HG03039 (cell line): ENCODE results near the gene AVP.
"Not testable (repeated sequence)": the region's sequence is repeated elsewhere in the genome, so short reads cannot be mapped to it uniquely, and the experiment has no call there.

ENCODE experiments used
- ATAC-seq: cut with Tn5 transposase; IDR thresholded peaks from one replicate; pipeline ENCODE4 v1.9.1; 2021; ENCODE audit warnings: mild to moderate bottlenecking, moderate library complexity; ENCODE audit not compliant: unreplicated experiment

Gene AVP, protein sequence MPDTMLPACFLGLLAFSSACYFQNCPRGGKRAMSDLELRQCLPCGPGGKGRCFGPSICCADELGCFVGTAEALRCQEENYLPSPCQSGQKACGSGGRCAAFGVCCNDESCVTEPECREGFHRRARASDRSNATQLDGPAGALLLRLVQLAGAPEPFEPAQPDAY

DNA sequence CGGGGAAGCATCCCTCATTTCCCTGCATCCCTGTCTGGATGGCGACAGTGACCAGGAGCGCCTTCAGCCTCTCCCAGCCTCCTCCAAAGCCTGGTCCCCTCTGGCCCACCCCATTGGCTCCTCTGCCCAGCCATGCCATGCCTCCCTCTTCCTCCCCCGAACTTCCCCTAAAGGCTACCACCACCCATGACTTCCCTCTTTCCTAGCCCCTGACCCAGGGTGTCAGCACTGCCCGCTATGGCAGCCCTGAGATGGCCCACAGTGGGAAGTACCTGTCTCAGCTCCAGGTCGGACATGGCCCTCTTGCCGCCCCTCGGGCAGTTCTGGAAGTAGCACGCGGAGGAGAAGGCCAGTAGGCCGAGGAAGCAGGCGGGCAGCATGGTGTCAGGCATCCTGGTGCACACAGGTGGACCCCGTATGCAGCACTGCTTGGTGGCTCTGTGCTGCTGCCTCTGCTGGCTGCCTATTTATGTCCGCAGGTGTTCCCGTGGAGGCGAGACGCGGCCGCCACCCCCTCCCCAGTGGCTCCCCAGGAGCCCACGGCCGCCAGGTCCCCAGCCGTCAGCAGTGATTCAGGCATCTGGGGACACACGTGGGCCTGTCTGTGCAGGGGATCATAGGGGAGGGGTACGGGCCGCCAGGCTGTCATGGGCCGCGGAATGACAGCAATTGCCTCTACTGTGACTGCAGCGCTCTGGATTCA is at the start of gene AVP:
Gene AVP, minus strand, starts transcription at position 442 of the 703 bp plus-strand sequence. Its CDS starts 50 bp downstream, at position 392.
- ATAC-seq, result no peak

DNA sequence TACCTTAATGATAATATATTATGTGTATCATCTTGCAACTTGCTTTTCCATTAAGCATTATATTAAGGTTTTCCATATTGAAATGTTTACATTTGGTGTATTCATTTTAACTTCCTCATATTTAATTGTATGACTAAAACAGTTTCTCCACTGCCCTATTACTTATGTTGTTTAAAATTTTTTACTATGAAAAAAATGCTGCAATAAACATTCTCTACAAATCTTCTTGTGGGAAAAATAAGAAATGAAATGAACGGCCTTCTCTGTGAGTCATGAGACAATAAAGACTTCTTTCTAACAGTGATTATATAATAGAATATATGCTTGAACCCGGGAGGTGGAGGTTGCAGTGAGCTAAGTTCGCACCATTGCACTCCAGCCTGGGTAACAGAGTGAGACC is 49.6 kb upstream of the AVP start:
- ATAC-seq, result no peak

DNA sequence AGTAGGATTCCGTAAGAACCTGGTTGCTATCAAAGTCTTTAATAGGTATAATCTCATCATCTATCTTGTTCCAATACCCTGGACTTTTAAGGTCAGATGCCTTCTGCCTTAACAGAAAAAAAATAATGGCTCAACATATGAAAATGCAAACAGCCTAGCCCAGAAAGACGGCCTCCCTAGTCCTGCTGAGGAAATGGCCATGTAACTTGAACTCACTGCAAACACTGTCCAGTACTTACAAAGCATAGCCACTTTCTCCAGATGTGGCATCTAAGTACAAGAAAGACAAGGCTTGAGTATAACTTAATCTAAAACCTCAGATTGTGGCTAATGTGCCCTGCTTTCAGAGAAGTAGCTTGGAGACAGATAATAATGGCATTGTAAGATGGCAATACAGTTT is 48.6 kb upstream of the AVP start:
- ATAC-seq, result no peak

GRCh38 chr20:3130051-3130600 is 45.6 kb upstream of the AVP start:
- no peak for ATAC-seq

GRCh38 chr20:3129094-3129493 is 44.6 kb upstream of the AVP start:
- ATAC-seq, result no peak

DNA sequence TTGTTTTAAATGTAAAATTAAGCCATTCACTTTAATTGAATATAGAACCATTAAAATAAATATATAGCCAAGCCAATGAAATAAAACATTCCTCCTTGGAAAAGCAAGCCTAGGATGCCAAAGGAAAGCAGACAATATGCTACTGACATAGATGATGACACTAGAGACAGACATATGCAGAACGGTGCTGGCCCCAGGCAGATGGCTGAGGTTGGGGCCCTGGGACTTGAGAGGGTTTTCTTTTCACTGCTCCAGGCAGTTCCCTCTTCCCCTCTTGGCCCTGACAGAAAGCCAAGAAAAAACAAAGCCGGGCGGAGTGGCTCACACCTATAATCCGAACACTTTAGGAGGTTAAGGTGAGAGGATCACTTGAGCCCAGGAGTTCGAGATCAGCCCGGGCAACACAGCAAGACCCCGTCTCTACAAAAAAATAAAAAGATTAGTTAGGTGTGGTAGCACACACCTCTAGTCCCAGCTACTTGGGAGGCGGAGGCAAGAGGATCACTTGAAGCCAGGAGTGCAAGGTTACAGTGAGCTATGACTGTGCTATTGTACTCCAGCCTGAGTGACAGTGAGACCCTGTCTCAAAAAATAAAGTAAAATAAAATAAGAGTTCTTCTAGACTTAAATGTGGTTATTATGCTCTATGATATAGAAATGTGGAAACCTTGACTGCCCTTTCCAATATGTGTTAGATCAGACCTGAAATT is 43.9 kb upstream of the AVP start:
- no peak for ATAC-seq

DNA sequence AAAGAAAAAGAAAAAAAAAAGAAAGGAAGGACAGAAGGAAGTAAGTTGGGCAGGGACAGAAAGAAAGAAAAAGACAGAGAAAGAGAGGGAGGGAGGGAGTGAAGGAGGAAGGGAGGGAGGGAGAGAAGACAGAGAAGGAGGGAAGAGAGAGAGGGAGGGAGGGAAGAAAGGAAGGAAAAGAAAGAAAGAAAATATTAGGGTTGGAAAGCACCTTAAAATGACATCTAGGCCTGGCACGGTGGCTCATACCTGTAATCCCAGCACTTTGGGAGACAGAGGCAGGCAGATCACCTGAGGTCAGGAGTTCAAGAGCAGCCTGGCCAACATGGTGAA is 42.0 kb upstream of the AVP start:
- ATAC-seq, result no peak

DNA sequence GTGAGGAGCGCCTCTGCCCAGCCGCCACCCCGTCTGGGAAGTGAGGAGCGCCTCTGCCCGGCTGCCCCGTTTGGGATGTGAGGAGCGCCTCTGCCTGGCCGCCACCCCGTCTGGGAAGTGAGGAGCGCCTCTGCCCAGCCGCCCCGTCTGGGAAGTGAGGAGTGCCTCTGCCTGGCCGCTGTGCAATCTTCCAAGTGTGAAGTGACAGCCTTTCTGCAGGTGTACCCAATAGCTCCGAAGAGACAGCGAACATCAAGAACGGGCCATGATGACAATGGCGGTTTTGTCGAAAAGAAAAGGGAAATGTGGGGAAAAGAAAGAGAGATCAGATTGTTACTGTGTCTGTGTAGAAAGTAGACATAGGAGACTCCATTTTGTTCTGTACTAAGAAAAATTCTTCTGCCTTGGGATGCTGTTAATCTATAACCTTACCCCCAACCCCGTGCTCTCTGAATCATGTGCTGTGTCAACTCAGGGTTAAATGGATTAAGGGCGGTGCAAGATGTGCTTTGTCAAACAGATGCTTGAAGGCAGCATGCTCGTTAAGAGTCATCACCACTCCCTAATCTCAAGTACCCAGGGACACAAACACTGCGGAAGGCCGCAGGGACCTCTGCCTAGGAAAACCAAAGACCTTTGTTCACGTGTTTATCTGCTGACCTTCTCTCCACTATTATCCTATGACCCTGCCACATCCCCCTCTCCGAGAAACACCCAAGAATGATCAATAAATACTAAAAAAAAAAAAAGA is 41.4 kb upstream of the AVP start:
- ATAC-seq, result not testable (repeated sequence)

GRCh38 chr20:3124773-3125560 is 40.4 kb upstream of the AVP start:
- ATAC-seq, result not testable (repeated sequence)

DNA sequence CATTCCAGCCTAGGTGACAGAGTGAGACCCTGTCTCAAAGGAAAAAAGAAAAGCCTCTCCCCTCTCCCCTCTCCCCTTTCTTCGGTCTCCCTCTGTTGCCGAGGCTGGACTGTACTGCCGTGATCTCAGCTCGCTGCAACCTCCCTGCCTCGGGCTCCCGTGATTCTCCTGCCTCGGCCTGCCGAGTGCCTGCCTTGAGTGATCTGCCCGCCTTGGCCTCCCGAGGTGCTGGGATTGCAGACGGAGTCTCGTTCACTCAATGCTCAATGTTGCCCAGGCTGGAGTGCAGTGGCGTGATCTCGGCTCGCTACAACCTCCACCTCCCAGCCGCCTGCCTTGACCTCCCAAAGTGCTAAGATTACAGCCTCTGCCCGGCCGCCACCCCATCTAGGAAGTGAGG is 39.6 kb upstream of the AVP start:
- ATAC-seq, result not testable (repeated sequence)

- no peak for ATAC-seq
These were observed 39.0 kb upstream of the AVP start for GRCh38 chr20:3123542-3123941.

GRCh38 chr20:3121955-3122610 is 37.6 kb upstream of the AVP start:
- ATAC-seq, result no peak

DNA sequence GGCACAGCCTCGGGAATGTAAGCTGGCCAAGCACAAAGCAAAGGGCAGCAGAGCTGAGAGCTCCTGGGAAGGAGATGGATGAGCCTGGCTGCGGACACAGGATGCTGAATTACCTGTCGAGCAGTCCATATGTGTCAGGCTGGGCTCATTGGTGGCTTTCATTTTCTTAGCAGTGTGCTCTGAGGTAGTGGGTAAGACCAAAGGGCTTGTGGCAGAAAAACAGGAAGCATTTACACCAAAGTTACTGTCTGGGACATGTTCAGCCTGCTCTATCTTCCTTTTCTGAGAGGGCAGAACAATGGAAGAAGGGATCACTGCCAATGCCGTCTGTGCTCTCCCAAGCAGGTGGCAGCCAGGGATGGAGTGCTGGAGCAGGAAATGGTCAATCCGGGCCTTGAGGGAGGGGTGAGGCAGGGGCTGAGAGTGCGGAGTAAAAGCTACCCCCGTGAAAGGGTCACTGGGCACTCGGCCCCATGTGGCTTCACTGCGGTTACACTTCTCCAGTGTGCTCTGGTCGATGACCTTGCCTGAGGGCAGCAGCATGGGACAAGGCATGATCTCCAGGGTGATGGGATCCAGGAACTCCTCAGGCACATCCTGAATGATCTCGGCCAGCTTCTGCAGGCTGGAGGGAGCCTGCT is 36.9 kb upstream of the AVP start:
- ATAC-seq, result no peak

GRCh38 chr20:3119044-3119443 is 34.5 kb upstream of the AVP start:
- no peak for ATAC-seq

GRCh38 chr20:3117839-3118379 is 33.4 kb upstream of the AVP start:
- not testable (repeated sequence) for ATAC-seq

GRCh38 chr20:3116341-3116740 is 31.8 kb upstream of the AVP start:
- no peak for ATAC-seq

- no peak for ATAC-seq
These were observed 30.9 kb upstream of the AVP start for GRCh38 chr20:3115190-3116107.

DNA sequence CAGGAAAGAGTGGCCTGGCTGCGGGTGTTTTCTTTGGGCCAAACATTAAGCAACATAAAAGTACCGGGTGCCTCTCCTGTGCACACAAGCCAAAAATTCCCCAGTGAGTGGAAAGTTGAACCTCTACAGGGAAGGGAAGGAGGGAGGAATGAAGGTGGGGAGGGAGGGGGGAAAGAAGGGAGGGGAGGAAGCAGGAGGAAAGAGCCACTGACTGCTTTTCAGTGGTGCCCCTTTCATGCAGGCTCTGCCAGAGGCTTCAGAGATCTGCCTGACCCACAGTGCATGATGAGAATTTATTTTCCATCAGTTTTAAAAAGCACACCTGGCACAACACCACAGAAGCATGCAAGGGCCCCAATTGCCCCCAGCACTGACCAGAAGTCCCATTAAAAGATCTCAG is 27.5 kb upstream of the AVP start:
- ATAC-seq, result no peak
